ENCODE data around the gene UCP3. TPM values are rescaled to one million over a fixed set of nuclear protein-coding genes. Genes with fewer than 3 reads are reported as not detected.

UCP3 gene
- total and polyA plus RNA-seq, 4 donors, result 0.89 to 5.5 (median 2.7) TPM

GRCh38 chr11:73980001-73980961, 28.6 kb downstream of the UCP3 start:
- DNase-seq (ENCODE audit: low read depth in 4 of 6, low spot score in 6 of 6), result no peak
- H3K4me1 ChIP-seq (ENCODE audit: control insufficient read depth, insufficient read depth, low read length), result peaks cover 32% of the 10 kb centered on the region
- H3K4me3 ChIP-seq (ENCODE audit: low read depth, low read length), result no peak overlapping the region
- 91% methylated on average over 4 of the region's 6 CpGs for WGBS (ENCODE audit: insufficient coverage)
- H3K36me3 ChIP-seq (ENCODE audit: control insufficient read depth, insufficient read depth, low read length), result peaks cover 28% of the 10 kb centered on the region
- H3K27ac ChIP-seq (ENCODE audit: low read depth, low read length), result no peak overlapping the region
- no peaks in the 10 kb centered on the region for H3K9me3 ChIP-seq (ENCODE audit: control insufficient read depth, insufficient read depth, low read length)
- no peaks in the 10 kb centered on the region for H3K27me3 ChIP-seq (ENCODE audit: control insufficient read depth, insufficient read depth, low read length)

GRCh38 chr11:73978576-73979086, 30.3 kb downstream of the UCP3 start:
- Histone ChIP-seq H3K4me1 (ENCODE audit: control insufficient read depth, insufficient read depth, low read length) (peaks cover 27% of the 10 kb centered on the region), H3K36me3 (ENCODE audit: control insufficient read depth, insufficient read depth, low read length) (peaks cover 36% of the 10 kb centered on the region), H3K4me3 (ENCODE audit: low read depth, low read length) (no peak overlapping the region), H3K27me3 (ENCODE audit: control insufficient read depth, insufficient read depth, low read length) (no peaks in the 10 kb centered on the region), H3K27ac (ENCODE audit: low read depth, low read length) (no peak overlapping the region), H3K9me3 (ENCODE audit: control insufficient read depth, insufficient read depth, low read length) (no peaks in the 10 kb centered on the region)
- 94% methylated on average over 3 of the region's 3 CpGs for WGBS (ENCODE audit: insufficient coverage)
- DNase-seq (ENCODE audit: low read depth in 4 of 6, low spot score in 6 of 6), result no peak

GRCh38 chr11:73977856-73978519, 30.9 kb downstream of the UCP3 start:
- no peaks in the 10 kb centered on the region for H3K9me3 ChIP-seq (ENCODE audit: control insufficient read depth, insufficient read depth, low read length)
- H3K36me3 ChIP-seq (ENCODE audit: control insufficient read depth, insufficient read depth, low read length), result peaks cover 36% of the 10 kb centered on the region
- no peak overlapping the region for H3K4me3 ChIP-seq (ENCODE audit: low read depth, low read length)
- H3K27ac ChIP-seq (ENCODE audit: low read depth, low read length), result no peak overlapping the region
- DNase-seq (ENCODE audit: low read depth in 4 of 6, low spot score in 6 of 6), result no peak
- 96% methylated on average over 16 of the region's 18 CpGs for WGBS (ENCODE audit: insufficient coverage)
- H3K27me3 ChIP-seq (ENCODE audit: control insufficient read depth, insufficient read depth, low read length), result no peaks in the 10 kb centered on the region
- H3K4me1 ChIP-seq (ENCODE audit: control insufficient read depth, insufficient read depth, low read length), result peaks cover 20% of the 10 kb centered on the region

- DNase-seq (ENCODE audit: low read depth in 4 of 6, low spot score in 6 of 6), result no peak
These were observed 32.3 kb downstream of the UCP3 start for GRCh38 chr11:73976451-73977151.

GRCh38 chr11:73975479-73975757, 33.5 kb downstream of the UCP3 start:
- no peaks in the 10 kb centered on the region for H3K9me3 ChIP-seq (ENCODE audit: control insufficient read depth, insufficient read depth, low read length)
- peaks cover 3% of the 10 kb centered on the region for H3K4me1 ChIP-seq (ENCODE audit: control insufficient read depth, insufficient read depth, low read length)
- DNase-seq (ENCODE audit: low read depth in 4 of 6, low spot score in 6 of 6), result no peak
- 88% methylated on average over 6 of the region's 6 CpGs for WGBS (ENCODE audit: insufficient coverage)
- H3K27ac ChIP-seq (ENCODE audit: low read depth, low read length), result no peak overlapping the region
- H3K4me3 ChIP-seq (ENCODE audit: low read depth, low read length), result no peak overlapping the region
- H3K36me3 ChIP-seq (ENCODE audit: control insufficient read depth, insufficient read depth, low read length), result peaks cover 36% of the 10 kb centered on the region
- no peaks in the 10 kb centered on the region for H3K27me3 ChIP-seq (ENCODE audit: control insufficient read depth, insufficient read depth, low read length)

More at GRCh38 chr11:73976451-73977151, 32.3 kb downstream of the UCP3 start:
- H3K27ac ChIP-seq (ENCODE audit: low read depth, low read length), result no peak overlapping the region
- peaks cover 8% of the 10 kb centered on the region for H3K4me1 ChIP-seq (ENCODE audit: control insufficient read depth, insufficient read depth, low read length)
- no peak overlapping the region for H3K4me3 ChIP-seq (ENCODE audit: low read depth, low read length)
- H3K27me3 ChIP-seq (ENCODE audit: control insufficient read depth, insufficient read depth, low read length), result no peaks in the 10 kb centered on the region
- H3K36me3 ChIP-seq (ENCODE audit: control insufficient read depth, insufficient read depth, low read length), result peaks cover 36% of the 10 kb centered on the region
- no peaks in the 10 kb centered on the region for H3K9me3 ChIP-seq (ENCODE audit: control insufficient read depth, insufficient read depth, low read length)
- 97% methylated on average over 14 of the region's 14 CpGs for WGBS (ENCODE audit: insufficient coverage)

GRCh38 chr11:73974604-73975478, 34.0 kb downstream of the UCP3 start:
- H3K27me3 ChIP-seq (ENCODE audit: control insufficient read depth, insufficient read depth, low read length), result no peaks in the 10 kb centered on the region
- no peak for DNase-seq (ENCODE audit: low read depth in 4 of 6, low spot score in 6 of 6)
- peaks cover 36% of the 10 kb centered on the region for H3K36me3 ChIP-seq (ENCODE audit: control insufficient read depth, insufficient read depth, low read length)
- no peak overlapping the region for H3K4me3 ChIP-seq (ENCODE audit: low read depth, low read length)
- no peaks in the 10 kb centered on the region for H3K9me3 ChIP-seq (ENCODE audit: control insufficient read depth, insufficient read depth, low read length)
- 93% methylated on average over 9 of the region's 13 CpGs for WGBS (ENCODE audit: insufficient coverage)
- no peaks in the 10 kb centered on the region for H3K4me1 ChIP-seq (ENCODE audit: control insufficient read depth, insufficient read depth, low read length)
- H3K27ac ChIP-seq (ENCODE audit: low read depth, low read length), result no peak overlapping the region

- no peak for DNase-seq (ENCODE audit: low read depth in 4 of 6, low spot score in 6 of 6)
- Histone ChIP-seq H3K27me3 (ENCODE audit: control insufficient read depth, insufficient read depth, low read length) (no peaks in the 10 kb centered on the region), H3K9me3 (ENCODE audit: control insufficient read depth, insufficient read depth, low read length) (no peaks in the 10 kb centered on the region), H3K4me1 (ENCODE audit: control insufficient read depth, insufficient read depth, low read length) (no peaks in the 10 kb centered on the region), H3K4me3 (ENCODE audit: low read depth, low read length) (no peak overlapping the region), H3K36me3 (ENCODE audit: control insufficient read depth, insufficient read depth, low read length) (peaks cover 33% of the 10 kb centered on the region), H3K27ac (ENCODE audit: low read depth, low read length) (no peak overlapping the region)
- WGBS (ENCODE audit: insufficient coverage), result 92% methylated on average over 9 of the region's 11 CpGs
These were observed 36.0 kb downstream of the UCP3 start for GRCh38 chr11:73972620-73973449.

- Histone ChIP-seq H3K4me3 (ENCODE audit: low read depth, low read length) (no peak overlapping the region), H3K27me3 (ENCODE audit: control insufficient read depth, insufficient read depth, low read length) (no peaks in the 10 kb centered on the region), H3K36me3 (ENCODE audit: control insufficient read depth, insufficient read depth, low read length) (peaks cover 28% of the 10 kb centered on the region), H3K4me1 (ENCODE audit: control insufficient read depth, insufficient read depth, low read length) (no peaks in the 10 kb centered on the region), H3K27ac (ENCODE audit: low read depth, low read length) (no peak overlapping the region), H3K9me3 (ENCODE audit: control insufficient read depth, insufficient read depth, low read length) (no peaks in the 10 kb centered on the region)
- DNase-seq (ENCODE audit: low read depth in 4 of 6, low spot score in 6 of 6), result no peak
- WGBS (ENCODE audit: insufficient coverage), result no CpG with 5 or more reads among the region's 1 CpG
These were observed 36.7 kb downstream of the UCP3 start for GRCh38 chr11:73972187-73972586.
